ENCODE data around the gene S100A7A. TPM values are rescaled to one million over a fixed set of nuclear protein-coding genes. Genes with fewer than 3 reads are reported as not detected.

S100A7A gene
- total RNA-seq, 1 experiment from 2014 or later = not detected

GRCh38 chr1:153404086-153404635, 12.2 kb upstream of the S100A7A start:
- no peak overlapping the region for H3K27ac Mint-ChIP-seq
- POLR2A ChIA-PET = no interaction called here
- TF ChIP-seq ZNF219 (CRISPR knock-in tag; IDR thresholded peaks at IDR 0.05; ENCODE audit: borderline replicate concordance) (no peak), FOXK1 (CRISPR knock-in tag; IDR thresholded peaks at IDR 0.05) (no peak), RORB (CRISPR knock-in tag; IDR thresholded peaks at IDR 0.05) (no peak), ZNF263 (CRISPR knock-in tag; IDR thresholded peaks at IDR 0.05; ENCODE audit: low read depth) (no peak), MYBL2 (CRISPR knock-in tag; IDR thresholded peaks at IDR 0.05) (no peak), AFF4 (CRISPR knock-in tag; IDR thresholded peaks at IDR 0.05; ENCODE audit: borderline replicate concordance) (no peak), MLX (CRISPR knock-in tag; IDR thresholded peaks at IDR 0.05) (no peak), SMAD3 (CRISPR knock-in tag; IDR thresholded peaks at IDR 0.05; ENCODE audit: borderline replicate concordance) (no peak), ZNF423 (CRISPR knock-in tag; IDR thresholded peaks at IDR 0.05) (no peak), ZNF232 (CRISPR knock-in tag; IDR thresholded peaks at IDR 0.05) (no peak), ATF1 (CRISPR knock-in tag; IDR thresholded peaks at IDR 0.05) (no peak), FOXP4 (CRISPR knock-in tag; IDR thresholded peaks at IDR 0.05) (no peak), NR3C1 (CRISPR knock-in tag; conservative IDR thresholded peaks at IDR 0.05; ENCODE audit: low read depth) (no peak), ZNF512 (CRISPR knock-in tag; IDR thresholded peaks at IDR 0.05; ENCODE audit: borderline replicate concordance) (no peak), PRRX2 (CRISPR knock-in tag; IDR thresholded peaks at IDR 0.05) (no peak), FOXJ3 (CRISPR knock-in tag; IDR thresholded peaks at IDR 0.05; ENCODE audit: borderline replicate concordance) (no peak), NFATC4 (CRISPR knock-in tag; IDR thresholded peaks at IDR 0.05) (no peak)
- TF ChIP-seq, protein P1, sequence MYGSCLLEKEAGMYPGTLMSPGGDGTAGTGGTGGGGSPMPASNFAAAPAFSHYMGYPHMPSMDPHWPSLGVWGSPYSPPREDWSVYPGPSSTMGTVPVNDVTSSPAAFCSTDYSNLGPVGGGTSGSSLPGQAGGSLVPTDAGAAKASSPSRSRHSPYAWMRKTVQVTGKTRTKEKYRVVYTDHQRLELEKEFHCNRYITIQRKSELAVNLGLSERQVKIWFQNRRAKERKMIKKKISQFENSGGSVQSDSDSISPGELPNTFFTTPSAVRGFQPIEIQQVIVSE (CRISPR knock-in tag; IDR thresholded peaks at IDR 0.05; ENCODE audit: borderline replicate concordance) = no peak
- TF ChIP-seq, protein P2, sequence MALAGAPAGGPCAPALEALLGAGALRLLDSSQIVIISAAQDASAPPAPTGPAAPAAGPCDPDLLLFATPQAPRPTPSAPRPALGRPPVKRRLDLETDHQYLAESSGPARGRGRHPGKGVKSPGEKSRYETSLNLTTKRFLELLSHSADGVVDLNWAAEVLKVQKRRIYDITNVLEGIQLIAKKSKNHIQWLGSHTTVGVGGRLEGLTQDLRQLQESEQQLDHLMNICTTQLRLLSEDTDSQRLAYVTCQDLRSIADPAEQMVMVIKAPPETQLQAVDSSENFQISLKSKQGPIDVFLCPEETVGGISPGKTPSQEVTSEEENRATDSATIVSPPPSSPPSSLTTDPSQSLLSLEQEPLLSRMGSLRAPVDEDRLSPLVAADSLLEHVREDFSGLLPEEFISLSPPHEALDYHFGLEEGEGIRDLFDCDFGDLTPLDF (CRISPR knock-in tag; IDR thresholded peaks at IDR 0.05) = no peak
- ATAC-seq (no peak), DNase-seq (ENCODE audit: low spot score) (no peak)
- H3K4me3 Mint-ChIP-seq = no peak overlapping the region
- peaks cover 3% of the 10 kb centered on the region for H3K36me3 Mint-ChIP-seq
- H3K27me3 Mint-ChIP-seq (ENCODE audit: low read depth) = peaks cover 37% of the 10 kb centered on the region
- CTCF ChIA-PET = interaction anchor here (0.7 to 5.0 kb wide), 9 partner anchors 9 to 209 kb away, joined by 3 to 21 read pairs (median 6); partner anchors contain the start of genes S100A16 and S100A8
- H3K4me1 Mint-ChIP-seq = peaks cover 18% of the 10 kb centered on the region
- peaks cover 18% of the 10 kb centered on the region for H3K9me3 Mint-ChIP-seq

Data from WTC11 (cell line).